ENCODE data around the gene INSRR.

INSRR gene

DNA sequence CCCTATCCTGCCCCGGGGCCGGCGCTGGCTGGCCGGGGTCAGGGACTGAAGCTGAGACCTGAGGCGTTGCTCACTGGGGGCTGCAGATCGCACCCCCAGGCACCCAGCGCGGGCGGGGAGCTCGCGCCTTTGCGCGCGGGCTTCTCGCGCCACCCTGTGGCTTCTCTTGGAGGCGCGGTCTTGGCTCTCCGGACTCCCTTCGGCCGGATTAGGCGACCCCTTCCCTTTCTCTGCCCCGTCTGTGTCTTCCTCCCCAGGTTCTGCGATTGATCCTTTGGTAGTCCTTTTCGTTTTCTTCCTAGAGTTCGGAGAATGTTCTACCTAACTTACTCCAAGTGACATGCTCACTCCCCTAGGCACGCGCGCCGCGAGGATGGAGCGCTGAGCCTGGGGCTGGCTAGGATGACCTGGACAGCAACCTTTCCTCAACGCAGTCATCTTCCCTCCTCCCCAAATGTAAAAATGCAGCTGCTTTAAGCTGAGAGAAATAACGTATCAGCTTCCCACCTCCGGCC, 1.3 kb upstream of the INSRR start:
- no peaks in the 10 kb centered on the region for H3K36me3 ChIP-seq (ENCODE audit: control insufficient read depth, insufficient read depth, low read length)
- peak overlapping the region; percentile 56 for H3K4me3 ChIP-seq (replicated peaks; ENCODE audit: low read depth, low read length)
- no peaks in the 10 kb centered on the region; the same call in 1 of the 2 replicates for H3K27me3 ChIP-seq (replicated peaks; ENCODE audit: control insufficient read depth, insufficient read depth, low read length)
- peak; percentile 71 for DNase-seq (ENCODE audit: extremely low read depth, insufficient read length)
- TF ChIP-seq, protein P1, sequence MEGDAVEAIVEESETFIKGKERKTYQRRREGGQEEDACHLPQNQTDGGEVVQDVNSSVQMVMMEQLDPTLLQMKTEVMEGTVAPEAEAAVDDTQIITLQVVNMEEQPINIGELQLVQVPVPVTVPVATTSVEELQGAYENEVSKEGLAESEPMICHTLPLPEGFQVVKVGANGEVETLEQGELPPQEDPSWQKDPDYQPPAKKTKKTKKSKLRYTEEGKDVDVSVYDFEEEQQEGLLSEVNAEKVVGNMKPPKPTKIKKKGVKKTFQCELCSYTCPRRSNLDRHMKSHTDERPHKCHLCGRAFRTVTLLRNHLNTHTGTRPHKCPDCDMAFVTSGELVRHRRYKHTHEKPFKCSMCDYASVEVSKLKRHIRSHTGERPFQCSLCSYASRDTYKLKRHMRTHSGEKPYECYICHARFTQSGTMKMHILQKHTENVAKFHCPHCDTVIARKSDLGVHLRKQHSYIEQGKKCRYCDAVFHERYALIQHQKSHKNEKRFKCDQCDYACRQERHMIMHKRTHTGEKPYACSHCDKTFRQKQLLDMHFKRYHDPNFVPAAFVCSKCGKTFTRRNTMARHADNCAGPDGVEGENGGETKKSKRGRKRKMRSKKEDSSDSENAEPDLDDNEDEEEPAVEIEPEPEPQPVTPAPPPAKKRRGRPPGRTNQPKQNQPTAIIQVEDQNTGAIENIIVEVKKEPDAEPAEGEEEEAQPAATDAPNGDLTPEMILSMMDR (IDR thresholded peaks at IDR 0.05; ENCODE audit: insufficient read depth, low read length, poor library complexity, severe bottlenecking), result peak; percentile 89

- peak overlapping the region; percentile 56 for H3K4me3 ChIP-seq (replicated peaks; ENCODE audit: low read depth, low read length)
- DNase-seq (ENCODE audit: extremely low read depth, insufficient read length), result no peak
- H3K36me3 ChIP-seq (ENCODE audit: control insufficient read depth, insufficient read depth, low read length), result no peaks in the 10 kb centered on the region
- no peaks in the 10 kb centered on the region; the same call in 1 of the 2 replicates for H3K27me3 ChIP-seq (replicated peaks; ENCODE audit: control insufficient read depth, insufficient read depth, low read length)
- TF ChIP-seq, protein P1 (IDR thresholded peaks at IDR 0.05; ENCODE audit: insufficient read depth, low read length, poor library complexity, severe bottlenecking), result no peak
These were observed 701 bp upstream of the INSRR start for GRCh38 chr1:156859523-156860112.

DNA sequence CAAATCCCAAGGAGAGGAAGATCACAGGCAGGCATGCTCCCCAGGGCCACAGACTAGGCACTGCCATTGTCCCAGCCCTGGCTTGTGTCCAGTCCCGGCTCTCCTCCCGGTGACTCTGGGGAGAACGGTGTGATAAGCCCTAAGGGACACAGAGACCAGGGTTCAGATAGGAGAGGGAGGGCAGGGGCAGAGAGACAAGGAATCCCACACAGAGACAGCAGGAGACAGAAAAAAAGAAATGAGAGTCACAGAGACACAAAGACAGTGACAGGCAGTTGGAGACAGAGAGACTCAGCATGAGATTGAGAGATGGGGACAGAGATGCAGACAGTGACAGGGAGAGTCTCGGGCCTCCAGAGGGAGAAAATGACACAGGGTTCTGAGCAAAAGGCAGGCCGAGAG, 361 bp downstream of the INSRR start:
- no peaks in the 10 kb centered on the region; the same call in 1 of the 2 replicates for H3K27me3 ChIP-seq (replicated peaks; ENCODE audit: control insufficient read depth, insufficient read depth, low read length)
- no peak overlapping the region for H3K4me3 ChIP-seq (replicated peaks; ENCODE audit: low read depth, low read length)
- TF ChIP-seq, protein P1 (IDR thresholded peaks at IDR 0.05; ENCODE audit: insufficient read depth, low read length, poor library complexity, severe bottlenecking), result no peak
- DNase-seq (ENCODE audit: extremely low read depth, insufficient read length), result no peak
- H3K36me3 ChIP-seq (ENCODE audit: control insufficient read depth, insufficient read depth, low read length), result no peaks in the 10 kb centered on the region

- no peaks in the 10 kb centered on the region; the same call in 1 of the 2 replicates for H3K27me3 ChIP-seq (replicated peaks; ENCODE audit: control insufficient read depth, insufficient read depth, low read length)
- H3K36me3 ChIP-seq (ENCODE audit: control insufficient read depth, insufficient read depth, low read length), result no peaks in the 10 kb centered on the region
- no peak overlapping the region for H3K4me3 ChIP-seq (replicated peaks; ENCODE audit: low read depth, low read length)
- TF ChIP-seq, protein P1 (IDR thresholded peaks at IDR 0.05; ENCODE audit: insufficient read depth, low read length, poor library complexity, severe bottlenecking), result no peak
- DNase-seq (ENCODE audit: extremely low read depth, insufficient read length), result no peak
These were observed 1.4 kb downstream of the INSRR start for GRCh38 chr1:156857532-156857931.

DNA sequence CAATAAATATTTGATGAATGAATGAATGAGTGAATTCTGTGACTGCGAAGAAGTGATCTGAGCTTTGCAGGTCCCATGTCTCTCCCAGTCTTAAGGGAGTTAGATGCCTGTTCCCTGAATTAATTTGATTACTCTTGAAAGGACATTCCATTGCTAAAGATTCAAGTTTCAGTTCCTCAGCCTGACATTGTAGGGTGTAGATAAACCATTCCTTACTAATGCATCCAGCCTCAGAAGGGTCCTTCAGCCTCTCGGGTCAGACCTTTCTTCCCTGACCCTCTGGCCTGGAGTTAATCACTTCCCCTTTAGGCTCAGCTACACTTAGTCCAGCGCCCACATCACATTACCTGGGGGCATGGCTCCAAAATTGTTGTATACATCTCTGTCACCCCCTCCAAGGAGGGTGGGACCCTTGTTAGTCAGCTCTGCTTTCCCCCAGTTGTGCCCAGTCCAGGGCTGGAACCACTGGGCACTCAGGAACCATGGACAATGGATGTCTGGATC, 2.6 kb downstream of the INSRR start:
- Histone ChIP-seq H3K36me3 (ENCODE audit: control insufficient read depth, insufficient read depth, low read length) (no peaks in the 10 kb centered on the region), H3K4me3 (replicated peaks; ENCODE audit: low read depth, low read length) (no peak overlapping the region), H3K27me3 (replicated peaks; ENCODE audit: control insufficient read depth, insufficient read depth, low read length) (no peaks in the 10 kb centered on the region; the same call in 1 of the 2 replicates)
- TF ChIP-seq, protein P1 (IDR thresholded peaks at IDR 0.05; ENCODE audit: insufficient read depth, low read length, poor library complexity, severe bottlenecking), result no peak
- no peak for DNase-seq (ENCODE audit: extremely low read depth, insufficient read length)

All from GM06990 (cell line).